NCI-H82 treated with DMSO at 0.1 percent for 48 hours (cell line): ENCODE measurements around the gene WNT10A.
"Not testable (repeated sequence)": the region's sequence is repeated elsewhere in the genome, so short reads cannot be mapped to it uniquely, and the experiment has no call there.

Experiments
- DNase-seq: peaks from one replicate; lab custom pipeline; 2025; ENCODE audit not compliant: unreplicated experiment; lab: John Stamatoyannopoulos, UW

WNT10A gene

DNA sequence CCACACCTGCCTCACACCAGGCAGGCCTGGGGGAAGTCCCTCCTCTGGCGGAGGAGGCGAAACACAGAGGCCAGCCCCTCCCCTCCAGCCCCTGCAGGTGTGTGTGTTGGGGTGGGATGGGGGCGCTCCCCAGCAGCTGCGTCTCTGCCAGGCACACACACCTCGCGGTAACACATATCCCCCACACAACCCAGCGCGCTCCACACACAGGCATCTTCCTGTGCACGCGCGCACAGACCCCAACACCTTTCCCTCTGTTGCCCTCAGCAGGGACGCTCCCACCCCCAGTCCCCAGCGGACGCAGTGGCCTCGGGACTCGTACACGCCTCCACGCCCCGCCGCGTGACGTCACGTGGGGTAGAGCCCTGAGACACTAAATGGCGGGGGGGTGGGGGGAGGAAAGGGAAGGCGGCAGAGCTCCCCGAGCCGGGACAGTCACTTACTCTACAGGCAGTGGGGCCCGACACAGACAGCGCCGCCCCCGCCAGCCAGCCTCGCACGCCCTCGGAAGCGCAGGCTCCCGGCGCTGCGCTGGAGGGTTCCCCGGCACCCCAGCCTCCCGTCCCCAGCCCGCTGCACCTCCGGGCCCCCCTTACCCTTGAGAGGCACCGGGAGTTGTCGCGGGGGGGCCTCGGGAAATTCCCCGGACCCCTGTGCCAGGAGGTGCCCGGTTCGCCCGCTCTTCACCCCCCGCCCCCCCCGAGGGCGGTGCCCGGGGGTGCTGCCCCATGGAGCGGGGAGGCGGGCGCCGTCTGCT lies at the start of gene WNT10A:
TSS of gene WNT10A (plus strand) at position 751 of the 757 bp plus-strand sequence. CDS start 144 bp downstream, outside the sequence.
- DNase-seq = no peak

DNA sequence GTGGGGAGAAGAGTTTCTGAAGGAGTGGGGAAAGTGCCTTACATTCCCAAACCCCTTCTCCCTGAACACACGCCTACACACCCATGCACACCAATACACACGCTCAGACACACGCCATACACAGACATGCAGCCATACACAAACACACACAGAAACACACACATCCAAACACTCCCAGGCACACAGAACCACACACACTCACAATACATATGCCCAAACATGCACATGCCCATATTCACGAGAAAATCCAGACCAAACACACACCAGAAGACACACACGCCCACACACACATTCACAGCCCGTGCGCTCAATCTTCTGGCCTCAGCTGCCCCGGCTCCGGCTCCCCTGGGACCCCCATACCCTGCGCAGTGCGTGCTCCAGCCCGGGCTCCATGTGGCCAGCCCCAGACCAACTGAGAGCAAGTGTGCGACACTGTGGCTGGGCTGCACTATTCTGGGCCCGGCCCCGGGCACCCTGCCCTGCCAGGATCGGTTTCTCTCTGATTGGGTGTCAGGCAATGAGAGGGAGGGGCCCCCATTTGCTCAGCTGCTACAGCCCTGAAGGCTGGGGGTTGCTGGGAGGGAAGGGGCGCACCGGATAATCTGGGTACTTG lies 49.2 kb upstream of the WNT10A start, which contains the start of gene PRKAG3:
TSS of gene PRKAG3 (minus strand) at position 426 of the 613 bp plus-strand sequence.
- no peak for DNase-seq

DNA sequence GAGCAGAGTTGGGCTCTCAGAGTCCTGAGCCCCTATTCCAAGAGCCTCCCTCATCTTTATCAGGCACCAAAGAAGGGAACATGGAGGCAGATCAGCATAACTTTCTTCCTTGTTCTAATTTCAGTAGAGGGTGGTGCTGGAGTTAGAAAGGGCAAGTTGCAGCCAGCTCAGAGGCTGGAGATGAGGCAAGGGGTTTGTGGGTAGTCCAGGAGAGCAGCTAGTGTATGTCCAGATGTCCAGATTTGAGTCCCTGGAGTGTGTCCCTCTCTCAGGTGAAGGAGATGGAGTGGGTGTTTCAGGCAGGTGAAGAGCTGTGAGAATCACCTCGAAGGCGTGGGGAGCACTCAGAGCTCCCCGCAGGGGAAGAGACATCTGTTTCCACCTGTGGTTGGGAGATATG lies 48.6 kb upstream of the WNT10A start:
- no peak for DNase-seq

DNA sequence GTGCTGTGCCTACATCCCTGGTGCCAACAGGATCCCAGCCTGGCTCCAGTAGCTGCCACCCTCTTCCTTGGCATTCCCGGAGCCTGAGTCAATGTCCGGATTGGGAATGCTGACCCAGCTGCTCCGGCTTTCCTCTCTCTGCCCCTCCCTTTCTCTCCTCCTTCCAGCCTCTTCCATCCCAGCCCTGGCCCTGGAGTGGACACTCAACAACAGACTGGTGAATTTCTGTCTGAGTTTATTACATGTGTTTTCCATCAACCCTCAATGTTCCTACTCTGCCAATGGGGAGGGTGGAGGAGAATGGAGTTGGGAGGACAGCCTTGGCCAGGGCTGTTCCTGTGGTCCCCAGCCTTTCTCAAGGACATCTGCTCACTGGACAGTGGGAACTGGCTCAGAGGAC lies 48.1 kb upstream of the WNT10A start:
- DNase-seq = no peak

DNA sequence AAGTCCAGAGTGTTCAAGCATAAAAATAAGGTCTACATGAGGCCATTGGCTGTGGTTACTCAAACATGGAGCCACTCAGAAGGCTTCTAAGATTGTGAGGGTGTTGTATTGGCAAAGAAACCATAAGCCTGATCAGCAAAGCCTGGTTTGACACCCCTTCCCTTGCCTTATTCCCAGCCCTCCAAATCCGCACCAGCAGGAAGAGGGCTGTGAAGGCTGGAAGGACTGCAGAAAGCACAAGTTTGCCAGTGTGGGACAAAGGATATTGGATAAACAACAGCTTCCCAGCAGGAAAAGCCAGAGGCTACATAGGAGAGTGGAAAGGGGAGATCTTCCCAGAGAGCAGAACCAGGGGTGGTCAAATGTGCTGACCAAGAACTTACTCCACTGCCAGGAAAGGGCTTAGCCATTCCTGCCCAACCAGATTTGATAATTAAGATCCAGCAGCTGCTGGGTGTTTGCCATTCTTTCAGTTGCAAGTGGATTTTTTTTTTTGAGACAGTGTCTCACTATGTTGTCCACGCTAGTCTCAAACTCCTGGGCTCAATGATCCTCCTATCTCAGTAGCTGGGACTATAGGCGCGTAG lies 47.5 kb upstream of the WNT10A start:
- no peak for DNase-seq

DNA sequence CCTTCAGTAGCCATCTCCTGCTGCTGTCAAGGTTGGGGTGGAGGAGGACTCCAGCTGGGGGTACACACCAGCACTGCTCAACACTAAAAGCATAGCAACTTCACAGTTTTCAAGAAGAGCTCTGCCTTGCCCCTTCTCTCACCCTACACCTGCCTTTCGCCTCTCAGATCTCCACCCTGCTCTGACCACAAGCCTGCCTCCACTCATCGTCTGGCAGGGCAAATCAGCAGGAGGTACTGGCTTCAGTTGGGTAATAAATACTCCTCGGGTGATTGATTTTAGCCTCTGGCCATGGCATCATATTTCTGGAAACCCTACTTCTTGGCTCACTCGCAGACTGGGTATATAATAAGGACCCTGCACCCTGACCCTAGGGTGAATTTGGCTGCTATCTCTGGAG lies 46.0 kb upstream of the WNT10A start:
- no peak for DNase-seq

DNA sequence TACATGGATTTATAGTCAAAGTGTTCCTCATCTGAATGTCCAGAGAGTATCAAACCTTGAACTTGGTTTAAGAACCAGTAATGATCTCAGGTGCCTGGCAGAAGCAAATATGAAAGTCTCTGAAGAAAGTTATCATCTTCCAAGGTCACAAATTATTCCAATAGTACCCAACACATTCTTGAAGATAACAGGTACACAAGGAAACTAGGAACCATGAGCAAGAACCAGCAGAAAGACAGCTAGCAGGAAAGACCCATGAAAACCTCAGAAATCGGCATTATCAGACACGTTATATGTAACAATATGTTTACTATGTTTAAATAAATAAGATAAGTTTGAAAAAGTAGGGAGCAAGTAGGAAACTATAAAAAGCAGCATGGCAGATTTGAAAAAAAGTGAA lies 43.2 kb upstream of the WNT10A start:
- no peak for DNase-seq

DNA sequence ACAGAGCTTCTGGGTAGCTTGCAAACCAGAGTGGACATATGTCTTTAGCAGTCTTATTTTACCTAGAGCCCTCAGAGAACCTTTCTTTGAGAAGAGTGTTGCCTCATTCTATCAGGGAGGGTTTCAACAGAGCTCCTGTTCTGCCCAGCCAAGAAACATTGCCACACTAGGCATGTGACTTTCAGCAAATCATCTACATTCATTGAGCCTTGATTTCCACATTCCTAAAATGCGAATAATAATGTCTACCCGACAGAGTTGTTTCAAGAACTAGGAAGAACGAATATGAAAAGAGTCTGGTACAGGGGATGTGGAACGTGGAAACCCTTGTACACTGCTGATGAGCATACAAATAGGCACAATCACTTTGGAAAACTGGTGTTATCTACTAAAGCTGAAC lies 41.2 kb upstream of the WNT10A start:
- DNase-seq = no peak

DNA sequence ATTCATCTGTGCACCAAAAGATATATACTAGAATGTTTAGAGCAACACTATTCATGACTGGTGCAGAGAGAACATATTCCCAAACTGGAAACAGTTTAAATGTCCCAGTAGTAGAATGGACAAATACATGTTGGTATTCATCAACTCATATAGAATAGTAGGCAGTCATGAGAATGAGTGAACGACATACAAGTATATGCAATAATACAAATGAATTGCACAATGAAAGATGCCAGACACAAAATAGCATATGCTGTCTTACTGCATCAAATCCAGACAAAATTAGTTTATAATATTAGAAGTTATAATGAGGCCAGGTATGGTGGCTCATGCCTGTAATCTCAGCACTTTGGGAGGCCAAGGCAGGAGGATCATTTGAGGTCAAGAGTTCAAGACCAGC lies 40.8 kb upstream of the WNT10A start:
- DNase-seq = no peak

DNA sequence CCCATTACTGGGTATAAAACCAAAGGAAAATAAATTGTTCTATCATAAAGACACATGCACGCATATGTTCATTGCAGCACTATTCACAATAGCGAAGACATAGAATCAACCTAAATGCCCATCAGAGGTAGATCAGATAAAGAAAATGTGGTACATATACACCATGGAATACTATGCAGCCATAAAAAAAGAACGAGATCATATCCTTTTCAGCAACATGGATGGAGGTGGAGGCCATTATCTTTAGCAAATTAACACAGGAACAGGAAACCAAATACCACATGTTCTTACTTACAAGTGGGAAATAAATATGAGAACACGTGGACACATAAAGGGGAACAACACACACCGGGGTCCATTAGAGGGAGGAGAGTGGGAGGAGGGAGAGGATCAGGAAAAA lies 36.3 kb upstream of the WNT10A start:
- DNase-seq = not testable (repeated sequence)

DNA sequence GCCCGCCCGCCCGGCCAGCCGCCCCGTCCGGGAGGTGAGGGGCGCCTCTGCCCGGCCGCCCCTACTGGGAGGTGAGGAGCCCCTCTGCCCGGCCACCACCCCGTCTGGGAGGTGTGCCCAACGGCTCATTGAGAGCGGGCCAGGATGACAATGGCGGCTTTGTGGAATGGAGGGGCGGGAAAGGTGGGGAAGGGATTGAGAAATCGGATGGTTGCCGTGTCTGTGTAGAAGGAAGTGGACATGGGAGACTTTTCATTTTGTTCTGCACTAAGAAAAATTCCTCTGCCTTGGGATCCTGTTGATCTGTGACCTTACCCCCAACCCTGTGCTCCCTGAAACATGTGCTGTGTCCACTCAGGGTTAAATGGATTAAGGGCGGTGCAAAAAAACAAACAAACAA lies 33.7 kb upstream of the WNT10A start:
- not testable (repeated sequence) for DNase-seq

DNA sequence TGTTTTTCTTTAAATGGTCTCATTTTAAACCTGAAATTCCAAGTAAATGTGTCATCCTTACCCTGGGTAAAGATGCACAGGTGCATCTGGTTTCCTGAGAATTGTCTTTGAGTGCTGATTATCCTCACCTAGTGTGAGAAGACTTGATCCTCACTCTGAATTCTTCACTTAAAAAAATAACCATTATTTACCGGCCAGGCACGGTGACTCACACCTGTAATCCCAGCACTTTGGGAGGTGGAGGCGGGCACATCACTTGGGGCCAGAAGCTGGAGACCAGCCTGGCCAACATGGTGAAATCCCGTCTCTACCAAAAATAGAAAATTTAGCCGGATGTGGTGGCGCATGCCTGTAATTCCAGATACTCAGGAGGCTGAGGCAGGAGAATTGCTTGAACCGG lies 30.9 kb upstream of the WNT10A start:
- DNase-seq = no peak

DNA sequence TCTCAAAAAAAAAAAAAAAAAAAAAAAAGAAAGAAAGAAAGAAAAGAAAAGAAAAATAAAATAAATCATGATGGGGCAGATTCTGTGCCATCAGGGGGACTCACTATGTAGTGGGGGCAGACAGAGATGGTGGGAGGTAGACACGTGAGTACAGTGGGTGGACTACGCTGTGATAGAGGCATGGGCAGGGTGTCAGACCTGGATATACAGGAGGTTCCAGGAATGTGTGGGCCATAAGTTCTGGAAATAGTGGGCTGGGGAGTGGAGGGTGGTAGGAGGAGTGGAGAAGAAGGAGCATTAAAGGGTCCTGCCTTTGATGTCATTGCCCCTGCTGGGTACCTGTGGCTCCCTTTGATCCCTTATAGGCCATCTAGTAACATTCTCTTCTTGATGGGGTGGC lies 29.9 kb upstream of the WNT10A start:
- no peak for DNase-seq

DNA sequence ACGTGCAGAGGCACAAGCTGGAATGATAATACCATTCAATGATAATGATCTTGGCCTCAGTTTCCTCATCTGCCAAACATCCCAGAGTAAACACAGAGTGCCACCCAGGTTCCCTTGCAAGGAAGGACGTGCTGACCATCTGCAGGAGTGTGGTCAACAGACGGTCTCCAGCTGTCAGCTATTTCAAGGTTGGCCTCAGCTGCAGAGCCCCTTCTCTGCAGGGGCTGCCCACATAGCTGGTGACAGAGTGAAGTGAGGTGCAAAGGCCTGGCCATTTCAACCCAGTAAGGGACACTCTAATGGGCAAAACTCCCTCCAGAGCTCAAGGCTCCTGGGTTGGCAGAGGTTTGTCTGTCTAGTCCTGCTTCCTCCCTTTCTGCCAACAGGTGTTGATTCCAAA lies 29.4 kb upstream of the WNT10A start:
- no peak for DNase-seq

DNA sequence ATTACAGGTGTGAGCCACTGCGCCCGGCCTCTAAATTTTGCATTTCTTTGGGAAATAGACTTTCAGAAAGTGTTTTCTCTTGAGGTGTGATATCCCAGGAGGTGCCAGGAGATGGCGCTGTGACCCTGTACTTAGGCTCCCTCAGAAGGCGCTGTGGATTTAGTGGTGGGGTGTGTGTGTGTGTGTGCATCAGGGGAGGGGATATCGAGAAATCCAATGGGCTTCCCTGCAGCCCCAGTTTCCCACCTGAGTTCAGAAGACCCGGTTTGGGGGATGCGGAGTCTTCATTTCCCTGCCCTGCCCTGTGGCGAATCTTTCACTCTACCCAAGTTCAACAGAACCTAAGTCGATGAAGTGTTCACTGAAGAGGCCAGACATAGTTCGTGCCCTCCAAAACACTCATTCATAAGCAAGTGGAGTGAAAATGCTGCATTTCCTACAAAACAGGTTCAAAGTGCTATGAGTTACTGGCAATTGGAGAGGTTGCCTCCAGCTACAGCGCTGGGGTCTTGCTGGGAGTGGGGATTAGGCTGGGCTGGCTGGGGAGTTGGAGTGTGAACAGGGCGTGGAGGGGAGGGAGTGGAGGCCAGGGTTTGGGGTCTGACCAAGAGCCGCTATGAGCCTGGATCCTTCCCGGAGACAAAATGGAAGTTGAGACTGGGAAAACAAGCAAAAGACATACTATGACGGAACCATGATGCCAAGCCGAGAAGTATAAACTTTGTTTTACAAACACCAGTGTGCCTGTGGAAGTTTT lies 27.6 kb upstream of the WNT10A start:
- peak; percentile 64 for DNase-seq

DNA sequence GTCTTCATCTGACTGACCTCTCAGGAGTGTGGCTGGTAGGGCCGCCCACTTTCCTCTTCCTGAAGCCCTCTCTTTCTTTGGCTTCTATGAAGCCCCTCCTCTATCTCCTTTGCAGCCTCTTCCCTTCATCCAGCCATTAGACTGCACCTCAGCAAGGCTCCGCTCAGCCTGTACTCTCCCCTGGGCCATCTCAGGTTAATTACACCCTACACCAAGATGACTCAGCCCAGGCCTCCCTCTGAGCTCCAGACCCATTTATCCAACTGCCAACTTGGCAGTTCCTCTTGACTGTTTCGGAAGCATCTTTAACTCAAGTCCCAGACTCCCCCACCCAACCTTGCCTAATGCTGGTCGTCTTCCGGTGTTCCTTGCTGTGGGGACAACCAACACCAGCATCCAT lies 26.9 kb upstream of the WNT10A start:
- DNase-seq = no peak

DNA sequence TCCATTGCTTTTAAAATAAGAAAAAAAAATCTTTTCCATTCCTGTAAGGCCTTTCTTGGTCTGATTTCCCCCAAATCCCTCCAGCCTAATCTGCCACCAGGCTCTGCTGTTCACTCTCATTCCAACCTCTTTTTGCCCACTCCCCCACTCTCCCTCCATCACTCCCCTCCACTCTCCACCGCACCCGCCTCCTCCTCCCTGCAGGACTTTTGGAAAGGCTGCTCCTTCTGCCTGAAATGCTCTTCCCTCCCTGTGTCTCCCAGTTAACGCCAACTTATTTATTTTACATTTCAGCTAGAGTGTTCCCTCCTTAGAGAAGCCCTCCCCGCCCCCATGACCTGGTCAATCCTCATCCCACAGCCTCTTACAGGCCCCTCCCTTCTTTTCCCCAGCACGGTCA lies 25.8 kb upstream of the WNT10A start:
- no peak for DNase-seq

DNA sequence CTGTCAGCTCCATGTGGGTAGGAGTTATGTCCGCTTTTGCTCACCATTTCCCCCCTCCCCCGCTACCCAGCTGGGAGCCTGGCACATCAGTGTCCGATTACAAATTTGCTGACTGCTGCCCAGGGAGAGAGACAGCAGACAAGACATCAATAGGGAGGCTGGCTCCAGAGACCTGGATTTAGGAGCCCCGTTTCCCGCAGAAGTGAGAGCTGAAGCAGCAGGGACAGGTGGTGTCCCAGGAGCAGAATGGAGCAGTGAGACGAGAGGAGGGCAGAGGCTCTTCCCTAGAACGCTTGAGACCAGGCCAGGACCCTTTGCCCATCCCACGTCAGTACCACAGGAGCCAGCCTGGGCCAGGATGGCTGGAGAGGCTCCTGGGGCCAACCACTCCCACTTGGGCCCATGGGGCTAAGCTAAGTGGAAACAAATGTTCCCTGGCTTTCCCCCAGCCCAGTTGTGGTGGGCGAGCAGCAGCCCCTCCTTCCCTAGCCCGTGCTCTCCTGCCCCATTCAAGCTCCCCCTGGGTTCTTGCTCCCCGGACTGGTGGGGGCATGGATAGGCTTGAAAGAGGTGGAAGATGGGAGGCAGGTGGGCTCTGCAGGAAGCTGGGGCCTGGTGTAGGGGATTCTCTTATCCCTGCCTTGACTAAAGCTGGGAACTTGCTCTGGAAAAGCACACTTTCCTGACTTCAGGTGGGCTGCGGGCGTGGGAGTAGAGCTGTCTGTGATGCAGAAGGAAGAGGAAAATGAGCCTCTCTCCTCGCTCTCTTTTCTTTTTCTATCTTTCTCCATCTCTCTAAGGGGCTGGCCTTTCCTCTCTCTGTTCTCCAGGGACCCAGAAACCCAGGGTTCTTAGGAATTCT lies 25.1 kb upstream of the WNT10A start:
- no peak for DNase-seq

DNA sequence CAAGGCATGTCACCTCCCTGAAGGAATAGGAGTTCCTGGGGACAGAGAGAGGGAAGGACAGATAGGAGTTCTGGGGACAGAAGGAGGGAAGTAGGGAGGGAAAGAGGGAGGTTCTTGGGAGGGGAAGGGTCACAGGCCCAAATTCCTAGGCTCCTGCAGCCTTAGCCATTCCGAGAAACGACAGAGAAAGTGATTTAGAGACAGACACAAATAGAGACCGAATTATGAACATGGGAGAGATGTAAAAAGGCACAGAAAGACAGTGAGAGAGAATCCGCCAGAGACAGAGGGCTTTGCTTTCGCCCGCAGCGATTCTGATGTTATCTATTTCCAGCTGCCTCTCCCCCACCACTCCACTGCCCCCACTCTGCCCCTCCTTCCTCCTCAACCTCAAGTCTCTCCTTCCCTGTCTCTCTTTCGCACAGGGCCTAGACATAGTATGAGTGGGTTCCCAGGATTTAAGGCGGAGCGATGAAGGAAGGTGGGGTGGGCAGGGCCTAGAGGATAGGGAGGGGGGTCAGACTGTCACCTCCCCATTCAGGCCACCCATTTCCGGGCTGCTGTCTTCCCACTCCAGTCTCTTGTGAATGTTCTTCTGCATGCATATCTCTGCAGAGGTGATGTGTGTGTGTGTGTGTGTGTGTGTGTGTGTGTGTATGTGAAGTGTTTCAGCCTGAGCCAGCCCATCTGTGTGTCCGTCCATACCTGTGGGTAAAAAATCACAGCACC lies 24.3 kb upstream of the WNT10A start:
- DNase-seq = no peak

DNA sequence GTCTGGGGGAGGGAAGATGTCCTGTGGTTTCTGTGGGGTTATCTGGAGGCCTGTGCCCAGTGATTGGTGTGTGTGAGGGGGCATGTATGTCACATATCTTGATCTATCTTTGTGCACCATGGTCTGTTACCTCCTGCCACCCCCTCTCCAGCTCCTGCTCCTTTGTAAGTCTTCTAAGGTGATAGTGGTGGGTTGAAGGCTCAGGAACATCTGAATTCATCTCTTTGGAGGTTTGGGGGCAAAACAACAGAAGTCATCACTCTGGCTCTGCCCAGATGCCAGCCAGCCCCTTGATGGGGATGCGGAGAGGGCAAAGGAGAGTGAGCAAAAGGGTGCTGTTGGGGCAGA lies 23.8 kb upstream of the WNT10A start:
- DNase-seq = no peak
